ENCODE results near the gene MOG. TPM values are rescaled to one million over a fixed set of nuclear protein-coding genes. Genes with fewer than 3 reads are reported as not detected.

Gene MOG
- total RNA-seq, 2 donors from 2014 or later = not detected

DNA sequence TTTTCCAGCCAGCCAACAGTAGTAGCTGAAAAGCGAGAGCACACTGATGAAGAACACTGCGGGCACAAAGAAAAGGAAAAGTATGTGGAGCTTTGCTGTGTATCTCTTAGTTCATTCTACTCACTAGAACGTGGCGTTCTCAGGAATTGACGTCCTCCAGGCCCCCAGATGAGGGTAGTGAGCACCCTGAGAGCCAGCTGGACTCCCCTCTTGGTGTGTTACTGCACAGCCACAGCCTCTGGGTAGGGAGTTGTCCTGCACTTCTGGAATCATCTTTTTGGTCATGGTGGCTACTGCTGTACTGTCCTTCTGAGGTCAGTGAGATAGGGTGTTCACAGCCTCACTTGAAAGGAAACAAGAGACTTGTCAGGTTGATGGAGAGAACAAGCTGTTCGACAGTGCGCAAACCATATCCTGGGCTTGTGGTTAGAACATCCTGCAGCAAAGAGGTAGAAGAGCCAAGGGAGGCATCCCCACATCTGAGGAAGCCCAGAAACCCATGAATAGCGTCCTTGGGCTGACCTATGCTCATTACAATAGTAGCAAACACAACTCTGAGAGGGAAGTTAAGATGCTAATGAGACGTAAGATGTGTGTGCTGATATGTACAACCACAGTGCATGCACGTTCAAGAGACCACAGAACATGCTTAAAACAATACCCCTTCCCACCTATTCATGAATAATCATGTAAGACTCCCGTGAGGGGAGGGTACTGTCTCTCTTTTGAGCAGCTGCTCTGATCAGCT is 51.7 kb downstream of the MOG start:
- ATAC-seq (no peak), DNase-seq (peak in 1 of 2 donors; percentile 23)
- intact Hi-C loops (cut with DNase I, micrococcal nuclease) = loop anchor here (10.0 kb wide), 1 partner anchor 126 kb away; no protein-coding TSS in a partner anchor

DNA sequence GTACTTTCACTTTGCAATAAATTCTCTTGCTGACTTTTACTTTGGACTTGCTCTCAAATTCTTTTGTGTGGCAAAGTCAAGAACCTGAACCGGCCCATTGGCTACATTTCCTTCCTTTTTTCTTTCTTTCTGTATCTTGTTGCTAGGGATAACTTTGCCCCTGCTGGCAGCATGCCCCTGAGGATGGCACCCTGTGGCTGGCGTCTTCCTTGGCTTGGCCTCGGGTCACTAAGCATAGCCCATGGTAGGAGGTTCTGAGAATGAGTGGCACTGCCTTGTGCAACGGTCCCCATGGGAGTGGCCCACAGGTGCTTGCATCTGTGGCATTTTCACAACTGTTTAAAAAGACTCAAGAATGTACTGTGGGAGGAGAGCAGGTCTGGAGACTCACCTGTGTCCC is 52.3 kb downstream of the MOG start:
- intact Hi-C loops (cut with DNase I, micrococcal nuclease) = loop anchor here (10.0 kb wide), 1 partner anchor 126 kb away; no protein-coding TSS in a partner anchor
- DNase-seq (no peak), ATAC-seq (no peak)

- intact Hi-C loops (cut with DNase I, micrococcal nuclease) = no loop called here
- no peak for ATAC-seq
- DNase-seq = no peak
Measured at GRCh38 chr6:29710281-29710941, 53.5 kb downstream of the MOG start.

DNA sequence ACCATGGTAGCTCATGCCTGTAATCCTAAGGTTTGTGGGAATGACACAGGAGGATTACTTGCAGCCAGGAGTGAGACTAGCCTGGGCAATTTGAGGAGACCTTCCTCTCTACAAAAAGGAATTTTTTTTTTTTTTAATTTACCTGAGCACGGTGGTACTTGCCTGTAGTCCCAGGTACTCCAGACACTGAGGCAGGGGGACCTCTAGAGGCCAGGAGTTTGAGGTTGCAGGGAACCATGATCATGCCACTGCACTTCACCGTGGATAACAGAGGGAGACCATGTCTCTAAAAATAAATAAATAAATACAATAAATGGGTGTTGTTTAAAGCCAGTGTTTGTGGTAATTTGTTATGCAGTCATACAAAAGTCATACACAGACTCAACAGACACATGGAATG is 64.0 kb downstream of the MOG start:
- intact Hi-C loops (cut with DNase I, micrococcal nuclease) = no loop called here
- DNase-seq = no peak
- ATAC-seq = no peak

Other genes with a start within 250 kb of the MOG start
- gene OR12D1, start 242.2 kb upstream of the MOG start, total RNA-seq = not detected
- gene OR10C1, start 217.8 kb upstream of the MOG start, total RNA-seq = not detected
- not detected for gene OR11A1, start 200.0 kb upstream of the MOG start, total RNA-seq
- not detected for gene OR2H1, start 199.9 kb upstream of the MOG start, total RNA-seq
- gene MAS1L, start 169.1 kb upstream of the MOG start, total RNA-seq = under 1 TPM in 1 of 2 donors, not detected in 1; 0.28 TPM
- gene UBD, start 97.4 kb upstream of the MOG start, total RNA-seq = 1 to 10 TPM; 2.3 to 2.7 TPM
- gene OR2H2, start 72.0 kb upstream of the MOG start, total RNA-seq = not detected
- 10 to 100 TPM; 16.7 to 21.8 TPM for gene GABBR1, start 23.9 kb upstream of the MOG start, total RNA-seq
- gene ZFP57, start 24.1 kb downstream of the MOG start, total RNA-seq = not detected
- 100 to 1,000 TPM; 184 to 188 TPM for gene HLA-F, start 66.3 kb downstream of the MOG start, total RNA-seq
- 10 to 100 TPM in 1 of 2 donors, not detected in 1; 16.7 TPM for gene HLA-G, start 170.7 kb downstream of the MOG start, total RNA-seq